HCT116 (cell line): ENCODE measurements around the gene P4HA2.

Experiments
- CTCF ChIP-seq, 3 experiments: fragments of 200-600 bp in 1 of 3; sonication (generic) in 1 of 3; IDR thresholded peaks in 2 of 3; conservative IDR thresholded peaks in 1 of 3; 2 replicates each; pipeline ENCODE4 v1.5.1; 2012 to 2017; ENCODE audit warnings: low read depth in 2 of 3, low read length in 2 of 3, antibody characterized with exemption in 1 of 3, borderline replicate concordance in 1 of 3, control low read depth in 1 of 3, mild to moderate bottlenecking in 1 of 3, mixed read lengths in 1 of 3, mixed run types in 1 of 3, moderate library complexity in 1 of 3; ENCODE audit not compliant: insufficient read depth in 1 of 3
- JUND ChIP-seq: IDR thresholded peaks from 2 replicates; pipeline ENCODE4 v1.6.1; 2012
- POLR2A ChIP-seq: IDR thresholded peaks from 2 replicates; pipeline ENCODE4 v1.7.0; 2011; ENCODE audit warnings: borderline replicate concordance; ENCODE audit not compliant: insufficient read depth, insufficient read length; ENCODE audit errors: extremely low read depth
- POLR2AphosphoS5 ChIP-seq: IDR thresholded peaks from 2 replicates; pipeline ENCODE4 v1.6.1; 2011; ENCODE audit warnings: mild to moderate bottlenecking, low read depth, low read length, moderate library complexity
- ZFX ChIP-seq: fragments of 450-650 bp; IDR thresholded peaks from 2 replicates; pipeline ENCODE4 v1.6.1; 2017

- TF ChIP-seq CTCF (IDR thresholded peaks at IDR 0.05 in 2 of 3, conservative IDR thresholded peaks at IDR 0.05 in 1 of 3; ENCODE audit: borderline replicate concordance in 1 of 3, insufficient read depth in 1 of 3, low read depth in 2 of 3, low read length in 2 of 3), result no peak
- TF ChIP-seq POLR2AphosphoS5, result no peak
- TF ChIP-seq POLR2A, result no peak
- TF ChIP-seq ZFX, result no peak
- TF ChIP-seq JUND, result no peak
These were observed 3.2 kb upstream of the P4HA2 start for GRCh38 chr5:132230871-132231270.
